Measurements from ENCODE around the gene TNS3. TPM values are rescaled to one million over a fixed set of nuclear protein-coding genes. Genes with fewer than 3 reads are reported as not detected.

TNS3 gene
- total RNA-seq, 2 experiments from 2014 or later = 0.12 to 0.52 TPM

DNA sequence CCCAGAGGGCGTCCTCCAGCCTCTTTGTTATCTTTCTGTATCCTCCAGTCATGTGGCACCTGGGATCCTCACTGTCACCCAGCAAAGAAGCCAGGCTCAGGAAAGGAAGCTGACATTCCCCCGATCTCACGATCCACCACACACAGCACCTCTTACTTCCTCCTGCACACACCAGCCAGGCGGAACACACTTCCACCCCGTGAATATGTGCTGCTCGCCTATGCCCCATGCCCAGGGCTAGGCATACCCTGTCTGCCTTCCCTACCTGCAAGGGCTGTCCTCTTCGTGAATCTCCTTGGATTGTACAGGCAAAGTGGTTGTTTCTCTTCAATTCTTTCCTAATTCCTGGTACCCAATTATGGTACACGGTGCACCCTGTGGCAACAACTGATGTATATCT, 191.0 kb downstream of the TNS3 start:
- H3K4me3 Mint-ChIP-seq = no peak overlapping the region

DNA sequence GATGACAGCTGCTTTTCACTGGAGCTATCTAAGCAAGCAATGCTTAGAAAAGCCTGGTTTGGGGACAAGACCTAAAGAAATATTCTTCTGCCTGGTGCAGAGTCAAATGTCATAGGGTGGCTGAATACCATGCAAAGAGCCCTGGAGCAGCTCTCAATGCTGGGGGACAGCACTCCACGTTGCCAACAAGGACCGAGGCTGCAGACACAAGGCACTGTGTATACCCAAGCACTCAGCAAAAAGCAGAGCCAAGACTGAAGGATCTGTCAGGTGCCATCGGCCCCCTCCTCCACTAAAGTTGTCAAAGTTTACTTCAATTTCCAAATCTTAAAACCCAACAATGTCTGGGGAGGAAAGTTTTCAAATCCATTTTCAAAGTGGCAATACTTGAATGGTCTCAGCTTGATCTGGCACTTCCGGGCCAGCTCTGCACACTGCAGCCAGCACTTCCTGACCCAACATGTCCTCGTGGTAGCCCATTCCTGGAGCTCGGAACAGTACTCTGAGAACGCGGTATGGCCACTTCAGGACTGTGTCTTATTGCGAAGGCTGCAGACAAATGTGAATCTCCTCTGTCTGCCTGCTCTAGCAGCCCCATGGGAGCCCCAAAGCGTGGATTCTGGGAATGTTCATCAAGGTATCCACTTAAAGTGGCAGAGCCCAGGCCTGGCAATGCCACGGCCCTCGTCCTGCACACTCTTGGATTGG, 191.8 kb downstream of the TNS3 start:
- no peak overlapping the region for H3K4me3 Mint-ChIP-seq
- H3K9me3 Mint-ChIP-seq = no peaks in the 10 kb centered on the region
- no peaks in the 10 kb centered on the region for H3K36me3 Mint-ChIP-seq
- no peak for DNase-seq
- no peak overlapping the region for H3K27ac Mint-ChIP-seq
- H3K27me3 Mint-ChIP-seq = peaks cover 11% of the 10 kb centered on the region
- no peaks in the 10 kb centered on the region for H3K4me1 Mint-ChIP-seq

More for the DNA sequence above, 191.0 kb downstream of the TNS3 start:
- H3K9me3 Mint-ChIP-seq = no peaks in the 10 kb centered on the region
- no peak overlapping the region for H3K27ac Mint-ChIP-seq
- no peaks in the 10 kb centered on the region for H3K36me3 Mint-ChIP-seq
- no peak for DNase-seq
- H3K27me3 Mint-ChIP-seq = peaks cover 8% of the 10 kb centered on the region
- H3K4me1 Mint-ChIP-seq = no peaks in the 10 kb centered on the region

DNA sequence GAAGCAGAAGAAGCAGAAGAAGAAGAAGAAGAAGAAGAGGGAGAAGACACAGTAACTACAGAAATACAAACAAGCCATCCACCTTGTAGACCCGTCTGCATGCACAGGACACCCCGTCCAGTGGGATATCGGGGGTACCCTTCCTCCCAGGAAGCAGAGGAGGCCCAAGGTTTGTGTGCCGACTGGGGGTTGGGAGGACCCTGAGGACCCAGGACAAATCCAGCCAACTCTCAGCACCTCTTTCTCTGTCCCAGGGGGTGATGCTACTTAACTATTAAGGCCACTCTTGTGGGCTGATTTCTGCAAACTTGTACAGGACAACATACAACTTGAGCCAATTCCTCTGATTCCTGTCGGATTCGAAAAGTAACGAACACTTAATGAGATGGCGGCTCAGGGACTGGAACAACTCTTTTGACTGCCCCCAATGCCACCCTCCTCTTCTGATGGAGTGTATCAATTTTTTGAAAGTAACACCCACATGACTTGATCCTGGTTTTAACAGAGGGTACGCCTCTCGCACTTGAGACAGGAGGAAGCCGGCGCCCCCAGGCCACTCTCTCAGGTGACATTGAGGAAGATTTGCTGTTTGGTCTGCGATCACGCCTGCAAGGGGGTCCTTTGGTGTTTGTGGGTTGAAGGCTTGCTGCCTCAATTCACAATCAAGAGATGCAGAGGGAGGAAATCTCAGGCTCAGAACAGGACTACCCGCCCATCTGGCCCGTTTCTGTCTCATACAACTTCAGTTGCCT, 192.6 kb downstream of the TNS3 start:
- DNase-seq = no peak
- H3K36me3 Mint-ChIP-seq = no peaks in the 10 kb centered on the region
- no peaks in the 10 kb centered on the region for H3K4me1 Mint-ChIP-seq
- peaks cover 9% of the 10 kb centered on the region for H3K27me3 Mint-ChIP-seq
- no peak overlapping the region for H3K4me3 Mint-ChIP-seq
- H3K9me3 Mint-ChIP-seq = no peaks in the 10 kb centered on the region
- H3K27ac Mint-ChIP-seq = no peak overlapping the region

DNA sequence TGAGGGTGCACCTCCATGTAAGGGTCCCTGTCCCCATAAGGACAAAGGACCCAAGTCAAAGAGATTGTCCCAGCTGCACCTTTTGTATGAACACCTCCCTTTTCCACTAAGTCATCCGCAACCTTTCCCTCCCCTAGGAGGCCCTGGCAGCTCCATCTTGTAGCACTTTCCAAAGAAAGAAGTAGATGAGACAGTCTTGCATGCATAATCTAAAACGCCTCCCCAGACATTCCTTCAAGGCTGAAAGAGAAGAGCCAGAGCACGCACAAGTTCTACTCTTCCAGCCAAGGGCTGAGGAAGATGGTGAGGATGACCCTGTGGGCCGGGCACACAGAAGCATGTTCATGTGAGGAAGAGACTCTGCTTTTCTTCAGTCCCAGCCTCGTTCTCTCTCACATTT, 194.4 kb downstream of the TNS3 start:
- no peak for DNase-seq
- Mint-ChIP-seq H3K27me3 (peaks cover 9% of the 10 kb centered on the region), H3K9me3 (no peaks in the 10 kb centered on the region), H3K4me1 (no peaks in the 10 kb centered on the region), H3K4me3 (no peak overlapping the region), H3K27ac (no peak overlapping the region), H3K36me3 (no peaks in the 10 kb centered on the region)

DNA sequence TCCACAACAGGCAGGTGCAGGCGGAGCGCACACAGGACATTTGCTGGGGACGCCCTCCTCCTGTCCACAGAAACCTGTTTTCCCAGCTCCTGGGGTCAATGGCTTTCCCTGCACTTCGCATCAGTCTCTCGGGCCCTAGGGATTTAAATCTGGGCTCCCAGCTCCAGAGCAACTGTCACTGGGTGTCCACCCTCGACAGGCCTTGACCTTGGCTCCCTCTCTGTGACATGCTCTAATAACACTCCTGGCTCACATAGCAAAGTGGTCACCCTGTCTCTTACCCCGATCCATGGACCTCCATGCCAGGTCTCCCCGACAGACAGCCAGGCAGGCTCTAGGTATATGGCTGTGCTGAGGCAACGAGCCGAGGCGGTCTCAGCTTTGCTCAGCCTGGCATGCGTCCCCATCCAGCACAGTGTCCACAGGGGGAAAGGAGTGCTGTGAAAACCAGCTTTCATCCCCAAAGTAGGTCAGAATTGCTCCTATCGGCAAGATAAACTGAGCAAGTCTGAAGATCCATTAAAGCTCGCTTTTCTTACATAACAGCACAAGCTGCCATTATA, 195.6 kb downstream of the TNS3 start:
- H3K4me3 Mint-ChIP-seq = no peak overlapping the region
- H3K9me3 Mint-ChIP-seq = no peaks in the 10 kb centered on the region
- H3K36me3 Mint-ChIP-seq = no peaks in the 10 kb centered on the region
- H3K27ac Mint-ChIP-seq = no peak overlapping the region
- H3K4me1 Mint-ChIP-seq = peaks cover 2% of the 10 kb centered on the region
- H3K27me3 Mint-ChIP-seq = peaks cover 9% of the 10 kb centered on the region
- DNase-seq = no peak

DNA sequence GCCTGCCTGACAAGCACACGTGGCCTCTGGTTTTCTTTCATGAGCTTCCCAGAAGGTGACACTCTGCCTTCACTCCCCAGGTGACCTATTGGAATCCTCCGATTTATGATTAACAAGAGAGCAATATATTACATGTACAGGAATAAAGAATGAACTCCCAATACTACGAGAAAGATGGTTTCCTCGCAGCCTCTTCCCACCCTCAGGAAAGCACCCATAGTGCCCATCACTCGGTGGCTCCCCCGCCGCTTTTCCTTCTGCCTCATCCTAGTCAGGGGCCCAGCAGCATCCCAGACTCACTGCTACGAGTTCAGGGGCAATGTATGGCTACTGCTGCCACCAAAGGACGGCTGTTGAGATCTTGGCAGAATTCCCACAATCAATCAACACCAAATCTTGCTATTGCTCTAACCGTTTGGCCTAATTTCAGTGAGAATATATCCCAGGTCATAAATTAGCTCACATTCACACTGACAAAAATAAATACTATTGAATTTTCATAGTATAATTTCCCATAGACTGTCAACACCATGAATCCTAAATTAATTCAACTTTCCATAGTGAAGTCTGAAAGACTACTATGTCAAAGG, 196.3 kb downstream of the TNS3 start:
- no peak overlapping the region for H3K27ac Mint-ChIP-seq
- H3K4me1 Mint-ChIP-seq = peaks cover 5% of the 10 kb centered on the region
- no peak overlapping the region for H3K4me3 Mint-ChIP-seq
- H3K36me3 Mint-ChIP-seq = no peaks in the 10 kb centered on the region
- DNase-seq = no peak
- no peaks in the 10 kb centered on the region for H3K9me3 Mint-ChIP-seq
- peaks cover 14% of the 10 kb centered on the region for H3K27me3 Mint-ChIP-seq

DNA sequence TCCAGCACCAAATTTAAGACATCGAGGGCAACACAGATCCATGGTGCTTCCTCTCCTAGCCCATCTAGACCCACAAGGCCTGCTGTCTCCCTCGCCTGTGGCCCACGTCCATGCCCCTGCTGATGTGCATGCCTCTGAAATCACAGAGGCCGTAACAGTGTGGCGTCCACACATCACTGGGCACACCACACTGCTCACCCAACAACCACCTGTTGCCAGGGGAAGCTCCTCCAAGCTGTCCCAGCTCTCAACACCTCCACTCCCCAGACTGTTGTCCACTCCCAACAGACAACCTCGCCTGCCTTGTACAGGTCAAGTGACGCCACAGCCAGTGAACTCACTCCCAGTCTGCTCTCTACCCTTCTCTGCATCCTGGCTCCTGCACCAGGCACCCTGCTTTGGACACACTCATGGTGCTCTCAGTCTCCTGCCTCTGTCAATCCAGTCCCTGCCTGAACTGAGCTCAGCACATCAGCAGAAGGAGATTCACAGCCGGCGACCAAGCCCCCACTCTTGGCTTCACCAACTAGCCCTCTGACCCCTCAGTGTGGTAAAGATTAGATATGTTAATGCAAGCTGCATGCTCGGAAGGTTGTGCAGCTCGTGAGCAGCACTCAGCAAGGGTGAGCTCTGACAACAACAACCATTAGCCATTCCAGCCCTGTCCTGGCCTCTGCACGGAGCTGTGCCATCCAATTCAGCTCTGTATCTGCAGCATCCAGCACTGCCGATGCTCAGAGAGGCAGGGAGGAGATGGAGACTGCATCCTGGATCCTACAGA, 197.0 kb downstream of the TNS3 start:
- no peak for DNase-seq
- H3K27ac Mint-ChIP-seq = no peak overlapping the region
- H3K4me1 Mint-ChIP-seq = peaks cover 7% of the 10 kb centered on the region
- no peaks in the 10 kb centered on the region for H3K36me3 Mint-ChIP-seq
- no peaks in the 10 kb centered on the region for H3K9me3 Mint-ChIP-seq
- no peak overlapping the region for H3K4me3 Mint-ChIP-seq
- H3K27me3 Mint-ChIP-seq = peaks cover 17% of the 10 kb centered on the region

DNA sequence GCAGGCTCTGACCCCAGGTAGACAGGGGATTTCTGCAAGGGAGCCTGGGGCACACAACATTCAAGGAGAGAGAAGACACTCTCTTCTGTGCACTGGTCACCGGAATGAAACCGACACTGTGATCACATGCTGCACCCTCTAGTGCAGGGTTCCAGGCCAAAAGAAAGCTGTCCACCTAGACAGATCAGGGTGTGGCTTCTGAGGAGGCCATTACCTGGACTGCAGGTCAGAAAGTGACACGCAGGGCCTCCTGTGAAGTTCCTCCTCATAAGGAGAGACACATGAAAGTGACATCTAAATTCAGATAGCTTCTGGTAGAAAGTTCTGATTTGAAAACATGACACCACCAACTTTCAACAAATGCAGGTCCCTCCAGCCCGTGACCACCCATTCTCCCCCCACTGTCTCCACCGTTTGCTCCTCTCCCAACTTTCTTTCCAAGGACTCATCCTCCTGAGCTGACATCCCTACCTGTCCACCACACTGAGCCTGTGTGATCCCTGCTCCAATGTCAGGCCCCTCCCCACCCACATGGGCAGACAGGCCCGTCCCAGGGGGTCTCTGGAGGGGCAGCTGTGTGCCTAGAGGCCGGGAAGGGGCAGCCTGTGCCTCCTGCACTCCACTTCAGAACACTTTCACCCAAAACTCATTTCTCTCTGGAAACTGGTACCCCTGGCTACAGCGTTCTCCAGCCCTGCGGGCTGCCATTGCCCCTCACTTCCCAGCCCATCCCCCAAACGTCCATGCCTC, 198.0 kb downstream of the TNS3 start:
- Mint-ChIP-seq H3K27me3 (peaks cover 17% of the 10 kb centered on the region), H3K4me3 (no peak overlapping the region), H3K27ac (no peak overlapping the region), H3K9me3 (no peaks in the 10 kb centered on the region), H3K4me1 (peaks cover 7% of the 10 kb centered on the region), H3K36me3 (no peaks in the 10 kb centered on the region)
- DNase-seq = no peak

DNA sequence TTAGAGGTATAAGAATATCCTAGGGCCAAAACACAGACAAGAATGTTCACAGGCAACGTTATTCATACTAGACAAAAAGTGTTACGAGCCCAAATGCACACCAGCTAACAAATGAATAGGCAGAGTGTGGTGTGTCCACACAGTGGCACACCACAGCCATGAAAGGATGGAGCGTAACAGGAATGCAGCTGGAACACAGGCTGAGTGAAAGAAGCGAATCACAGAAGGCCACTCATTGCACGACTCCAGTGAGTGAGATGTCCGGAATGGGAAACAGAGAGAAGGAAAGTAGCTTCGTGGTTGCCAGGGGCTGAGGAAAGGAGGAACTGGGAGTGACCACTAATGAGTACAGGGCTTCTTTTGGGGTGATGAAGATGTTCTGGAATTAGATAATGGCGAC, 198.8 kb downstream of the TNS3 start:
- H3K9me3 Mint-ChIP-seq = no peaks in the 10 kb centered on the region
- DNase-seq = no peak
- H3K27ac Mint-ChIP-seq = no peak overlapping the region
- H3K36me3 Mint-ChIP-seq = no peaks in the 10 kb centered on the region
- H3K4me1 Mint-ChIP-seq = peaks cover 7% of the 10 kb centered on the region
- H3K4me3 Mint-ChIP-seq = no peak overlapping the region
- H3K27me3 Mint-ChIP-seq = peaks cover 17% of the 10 kb centered on the region

DNA sequence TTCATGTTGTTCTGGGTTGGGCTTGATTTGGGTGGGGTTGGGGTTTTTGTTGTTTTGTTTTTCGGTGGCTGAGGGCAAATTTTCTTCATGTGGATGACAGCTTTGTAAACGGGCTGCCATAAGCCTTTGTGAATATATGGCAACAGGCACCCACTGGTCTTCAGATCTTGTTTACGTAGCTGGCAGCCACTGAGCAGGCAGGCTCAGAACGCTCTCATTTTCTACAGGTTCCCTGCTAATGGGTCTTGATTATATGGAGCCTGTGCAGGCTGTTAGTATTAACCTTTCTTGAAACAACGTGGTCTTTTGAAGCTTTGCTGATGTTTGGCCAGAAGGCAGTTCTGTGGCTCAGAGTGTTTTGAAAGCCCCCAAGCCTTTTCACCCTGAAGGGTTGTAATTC, 199.7 kb downstream of the TNS3 start:
- H3K27ac Mint-ChIP-seq = no peak overlapping the region
- H3K36me3 Mint-ChIP-seq = no peaks in the 10 kb centered on the region
- H3K4me1 Mint-ChIP-seq = peaks cover 7% of the 10 kb centered on the region
- no peaks in the 10 kb centered on the region for H3K9me3 Mint-ChIP-seq
- no peak overlapping the region for H3K4me3 Mint-ChIP-seq
- peaks cover 25% of the 10 kb centered on the region for H3K27me3 Mint-ChIP-seq
- DNase-seq = no peak

DNA sequence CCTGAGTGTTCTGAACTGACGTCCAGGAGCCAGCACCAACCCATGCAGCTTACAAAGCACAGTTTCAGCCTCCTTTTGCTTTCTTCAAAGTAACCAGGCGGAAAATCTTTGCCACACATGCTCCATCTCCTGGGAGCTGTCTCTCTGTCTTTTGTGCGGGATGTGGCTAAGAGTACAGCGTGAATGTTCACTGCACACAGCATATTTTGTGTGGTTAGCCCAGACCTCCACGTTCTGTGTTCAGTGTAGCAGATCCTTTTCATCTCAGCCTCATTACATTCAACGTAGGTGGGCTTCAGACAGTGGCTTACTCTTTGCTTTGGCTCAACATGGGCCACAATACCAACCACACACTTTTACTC, 200.8 kb downstream of the TNS3 start:
- Mint-ChIP-seq H3K27me3 (peaks cover 30% of the 10 kb centered on the region), H3K27ac (no peak overlapping the region), H3K4me3 (no peak overlapping the region), H3K9me3 (no peaks in the 10 kb centered on the region), H3K4me1 (peaks cover 7% of the 10 kb centered on the region), H3K36me3 (no peaks in the 10 kb centered on the region)
- no peak for DNase-seq

DNA sequence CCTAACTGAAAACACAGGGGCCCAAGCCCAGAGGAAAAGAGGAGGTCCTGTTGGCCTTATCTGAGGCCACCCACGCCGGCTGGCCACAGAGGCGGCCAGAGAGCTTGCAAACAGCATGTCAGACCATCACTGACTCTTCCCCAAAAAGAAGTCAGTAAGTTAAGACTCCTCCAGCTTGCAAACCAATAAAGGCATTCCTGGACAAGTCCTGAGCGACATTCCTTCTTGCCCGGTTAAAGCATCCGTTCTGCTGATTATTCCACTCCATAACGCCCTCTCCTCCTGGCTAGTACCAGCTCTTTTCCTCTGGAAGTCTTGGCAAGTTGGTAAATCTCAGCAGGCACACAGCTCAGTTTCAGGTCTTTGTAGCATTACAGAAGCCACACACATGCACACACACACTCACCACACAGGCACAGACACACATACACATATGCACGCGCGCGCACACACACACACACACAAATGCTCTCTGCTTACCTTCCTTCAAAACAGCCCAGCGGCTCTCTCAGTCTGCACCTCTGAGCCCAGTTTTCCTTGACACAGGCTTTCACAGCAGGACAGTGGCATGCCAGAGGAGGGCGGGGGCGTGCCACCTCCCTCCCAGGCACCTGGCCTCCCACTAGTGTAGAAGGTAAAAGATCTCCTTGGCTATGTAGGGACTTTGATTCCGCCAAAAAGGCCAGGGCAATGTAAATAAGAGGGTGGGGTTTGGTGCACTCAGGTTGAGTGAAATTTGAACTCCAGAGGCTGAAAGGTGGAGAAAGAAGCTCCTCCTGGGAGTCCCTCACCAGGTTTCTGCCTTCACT, 201.4 kb downstream of the TNS3 start:
- H3K4me3 Mint-ChIP-seq = no peak overlapping the region
- DNase-seq = no peak
- H3K36me3 Mint-ChIP-seq = no peaks in the 10 kb centered on the region
- peaks cover 7% of the 10 kb centered on the region for H3K4me1 Mint-ChIP-seq
- H3K27me3 Mint-ChIP-seq = peaks cover 31% of the 10 kb centered on the region
- no peaks in the 10 kb centered on the region for H3K9me3 Mint-ChIP-seq
- no peak overlapping the region for H3K27ac Mint-ChIP-seq

DNA sequence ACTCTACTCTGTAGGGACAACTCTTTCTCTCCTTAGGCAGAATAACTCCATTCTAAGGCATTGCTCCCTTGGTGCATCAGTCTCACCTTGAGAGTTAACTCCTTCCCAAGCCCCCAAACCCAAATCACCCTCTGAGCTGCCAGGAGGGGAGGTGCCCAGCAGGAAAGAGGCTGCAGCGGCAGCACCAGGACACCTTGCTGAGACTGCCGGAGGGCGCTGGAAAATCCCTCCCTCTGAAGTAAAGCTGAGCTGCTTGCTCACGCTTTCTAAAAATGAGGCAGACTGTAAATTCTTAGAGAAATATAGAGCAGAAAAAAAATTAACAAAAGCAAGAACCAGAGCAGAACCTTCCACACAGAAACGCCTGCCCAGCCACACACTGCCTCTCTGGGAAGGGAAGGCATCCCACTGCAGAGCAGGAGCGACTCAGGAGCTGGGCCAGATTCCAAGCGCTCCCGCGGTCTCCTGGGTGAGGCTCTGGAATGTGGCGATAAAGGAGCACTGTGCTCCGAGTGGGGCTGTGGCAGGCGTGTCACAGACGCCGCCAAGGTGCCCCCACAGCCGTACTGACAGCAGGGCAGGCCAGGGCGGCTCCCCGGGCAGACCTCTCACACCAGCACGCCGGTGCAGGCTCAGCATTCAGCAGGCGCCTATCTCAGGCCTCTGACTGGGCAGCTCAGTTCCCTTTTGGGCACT, 202.1 kb downstream of the TNS3 start:
- H3K27ac Mint-ChIP-seq = no peak overlapping the region
- no peak for DNase-seq
- H3K27me3 Mint-ChIP-seq = peaks cover 30% of the 10 kb centered on the region
- no peaks in the 10 kb centered on the region for H3K36me3 Mint-ChIP-seq
- H3K4me1 Mint-ChIP-seq = peaks cover 7% of the 10 kb centered on the region
- no peak overlapping the region for H3K4me3 Mint-ChIP-seq
- H3K9me3 Mint-ChIP-seq = no peaks in the 10 kb centered on the region
